Measurements from ENCODE around the gene MYO9B. TPM values are rescaled to one million over a fixed set of nuclear protein-coding genes. Genes with fewer than 3 reads are reported as not detected.

Gene MYO9B
- polyA plus RNA-seq, 3 donors from 2014 or later = 5.9 to 33.8 (median 6.0) TPM

GRCh38 chr19:17237747-17238706, 162.4 kb downstream of the MYO9B start:
- Mint-ChIP-seq H3K4me1 (peaks cover 7 to 10% of the 10 kb centered on the region in 2 donors), H3K27me3 (ENCODE audit: low read depth in 3 of 3) (peaks cover 0 to 7% (median 1%) of the 10 kb centered on the region in 3 donors), H3K36me3 (no peaks in the 10 kb centered on the region), H3K9me3 (no peaks in the 10 kb centered on the region), H3K27ac (no peak overlapping the region), H3K4me3 (peak overlapping the region in 1 of 5 donors; percentile 64)
- no peak for DNase-seq

GRCh38 chr19:17240062-17240752, 164.6 kb downstream of the MYO9B start:
- no peaks in the 10 kb centered on the region for H3K36me3 Mint-ChIP-seq
- no peaks in the 10 kb centered on the region for H3K9me3 Mint-ChIP-seq
- peaks cover under 1 to 4% of the 10 kb centered on the region in 2 donors for H3K4me1 Mint-ChIP-seq
- H3K4me3 Mint-ChIP-seq = no peak overlapping the region
- H3K27me3 Mint-ChIP-seq (ENCODE audit: low read depth in 3 of 3) = peaks cover 0 to 4% (median 0%) of the 10 kb centered on the region in 3 donors
- DNase-seq = no peak
- H3K27ac Mint-ChIP-seq = no peak overlapping the region

DNA sequence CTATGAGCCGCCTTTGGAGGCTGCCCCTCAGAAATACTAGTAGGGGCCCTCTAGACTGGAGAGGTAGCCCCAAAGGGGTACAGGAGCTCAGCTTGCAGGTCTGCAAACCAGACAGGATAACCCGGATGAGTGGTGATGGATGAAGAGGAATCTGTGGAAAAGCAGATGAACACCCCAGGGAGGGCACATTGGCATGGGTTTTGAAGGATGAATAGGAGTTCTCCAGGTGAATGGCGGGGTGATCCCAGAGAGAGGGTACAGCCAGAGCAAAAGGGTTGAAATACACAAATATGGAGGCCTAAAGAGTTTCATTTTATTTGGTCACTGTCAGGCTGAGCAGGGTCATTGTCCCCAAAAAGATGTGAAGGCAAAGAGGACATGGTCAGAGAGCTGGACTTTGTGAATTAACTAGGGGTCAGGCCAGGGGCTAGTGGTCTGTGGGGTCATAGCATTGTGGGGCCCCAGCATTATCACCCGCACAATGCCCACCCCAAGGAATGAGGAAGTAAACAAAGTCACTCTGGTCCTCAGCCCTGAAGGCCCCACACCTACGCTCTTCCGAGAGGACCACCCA, 165.3 kb downstream of the MYO9B start:
- H3K4me1 Mint-ChIP-seq = peaks cover 0 to 4% of the 10 kb centered on the region in 2 donors
- peak overlapping the region in 1 of 5 donors; percentile 28 for H3K4me3 Mint-ChIP-seq
- no peaks in the 10 kb centered on the region for H3K9me3 Mint-ChIP-seq
- H3K36me3 Mint-ChIP-seq = no peaks in the 10 kb centered on the region
- no peak overlapping the region for H3K27ac Mint-ChIP-seq
- H3K27me3 Mint-ChIP-seq (ENCODE audit: low read depth in 3 of 3) = peaks cover 0 to 4% (median 0%) of the 10 kb centered on the region in 3 donors
- no peak for DNase-seq

- Mint-ChIP-seq H3K4me3 (peak overlapping the region in 3 of 5 donors; percentile 0 to 58 (median 22)), H3K27ac (peak overlapping the region in 2 of 6 donors; percentile 18 to 31), H3K36me3 (no peaks in the 10 kb centered on the region)
Observed at GRCh38 chr19:17242431-17243208, 167.0 kb downstream of the MYO9B start.

DNA sequence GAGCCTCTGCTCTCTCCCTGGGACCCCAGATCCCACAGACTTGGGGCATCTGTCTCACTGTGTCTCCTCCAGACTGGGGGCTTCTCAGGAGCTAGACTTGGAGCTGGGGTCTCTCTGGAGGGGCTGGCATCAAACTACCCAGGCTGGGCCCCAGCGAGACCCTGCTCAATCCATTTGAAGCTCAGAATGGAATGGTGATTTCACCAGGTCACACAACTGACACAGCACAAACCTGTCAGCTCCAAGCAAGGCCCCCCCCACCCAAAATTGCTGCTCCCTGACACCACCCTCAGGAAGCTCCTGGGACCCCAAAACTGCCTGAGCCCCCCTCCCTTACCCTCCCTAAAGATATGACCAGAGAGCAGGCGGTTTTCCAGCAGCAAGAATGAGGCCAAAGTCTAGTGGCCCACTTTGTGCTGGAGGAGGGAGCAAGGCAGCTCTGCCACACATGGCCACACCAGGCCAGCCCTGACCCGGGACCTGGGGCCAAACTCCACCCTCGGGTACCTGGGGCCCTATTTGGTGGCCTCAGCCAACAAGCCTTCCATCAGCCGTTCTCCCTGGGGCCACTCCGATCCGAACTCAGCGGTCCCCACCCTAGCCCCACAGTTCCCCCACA, 167.7 kb downstream of the MYO9B start:
- Mint-ChIP-seq H3K4me3 (peak overlapping the region in 4 of 5 donors; percentile 38 to 64 (median 54)), H3K27ac (peak overlapping the region in 1 of 6 donors; percentile 31), H3K9me3 (no peaks in the 10 kb centered on the region), H3K36me3 (no peaks in the 10 kb centered on the region), H3K4me1 (peaks cover 0 to 10% of the 10 kb centered on the region in 2 donors), H3K27me3 (ENCODE audit: low read depth in 3 of 3) (peaks cover 2 to 8% (median 5%) of the 10 kb centered on the region in 3 donors)
- DNase-seq = no peak

More at GRCh38 chr19:17242431-17243208, 167.0 kb downstream of the MYO9B start:
- peaks cover 2 to 8% (median 3%) of the 10 kb centered on the region in 3 donors for H3K27me3 Mint-ChIP-seq (ENCODE audit: low read depth in 3 of 3)
- H3K9me3 Mint-ChIP-seq = no peaks in the 10 kb centered on the region
- DNase-seq = no peak
- peaks cover 0 to 10% of the 10 kb centered on the region in 2 donors for H3K4me1 Mint-ChIP-seq

DNA sequence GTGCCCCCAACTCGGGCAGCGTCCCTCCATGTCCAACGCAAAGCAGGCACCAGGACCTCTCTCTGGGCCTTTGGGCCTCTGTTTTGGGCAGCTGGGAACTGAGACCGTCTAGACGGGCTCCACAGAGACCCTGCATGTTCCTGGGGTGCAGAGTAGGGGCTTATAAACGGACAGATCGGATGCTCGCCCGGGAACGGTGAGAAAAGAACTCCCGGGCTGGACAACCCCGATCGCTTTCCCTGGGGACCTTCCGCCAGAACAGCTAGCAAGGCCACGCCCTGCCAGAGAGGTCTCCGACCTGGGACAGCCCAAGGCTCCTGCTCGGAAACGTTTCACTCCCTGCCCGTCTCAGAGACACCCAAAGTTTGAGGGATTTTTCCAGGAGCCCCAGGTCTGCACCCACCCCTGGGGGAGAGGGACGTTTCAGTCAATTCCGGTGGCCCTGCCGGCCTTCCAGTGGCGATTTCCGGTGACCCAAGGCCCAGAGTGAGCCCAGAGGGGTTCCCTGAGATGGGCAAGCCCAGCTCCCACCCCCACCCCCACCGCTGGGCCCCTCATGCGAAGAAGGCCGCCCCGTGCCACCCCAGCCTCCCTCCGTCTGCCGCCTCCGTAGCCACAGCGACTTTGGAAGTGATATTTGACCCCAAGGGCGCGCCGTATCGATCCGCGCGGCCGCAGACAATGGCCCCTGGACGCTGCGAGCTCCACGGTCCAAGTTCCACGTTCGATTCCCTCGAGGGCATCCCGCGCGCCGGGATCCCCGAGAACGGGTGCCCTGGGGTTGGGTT, 168.4 kb downstream of the MYO9B start:
- Mint-ChIP-seq H3K4me1 (peaks cover 0 to 10% of the 10 kb centered on the region in 2 donors), H3K27ac (no peak overlapping the region), H3K4me3 (peak overlapping the region; percentile 27 to 65 (median 62)), H3K36me3 (no peaks in the 10 kb centered on the region), H3K9me3 (no peaks in the 10 kb centered on the region), H3K27me3 (ENCODE audit: low read depth in 3 of 3) (peaks cover 2 to 8% (median 5%) of the 10 kb centered on the region in 3 donors)
- no peak for DNase-seq

- H3K27me3 Mint-ChIP-seq (ENCODE audit: low read depth in 3 of 3) = peaks cover 2 to 9% (median 5%) of the 10 kb centered on the region in 3 donors
- H3K4me3 Mint-ChIP-seq = peak overlapping the region; percentile 27 to 65 (median 58)
- no peak for DNase-seq
- peaks cover 0 to 10% of the 10 kb centered on the region in 2 donors for H3K4me1 Mint-ChIP-seq
- H3K27ac Mint-ChIP-seq = no peak overlapping the region
- H3K9me3 Mint-ChIP-seq = no peaks in the 10 kb centered on the region
- no peaks in the 10 kb centered on the region for H3K36me3 Mint-ChIP-seq
Observed at GRCh38 chr19:17244618-17245534, 169.3 kb downstream of the MYO9B start.

DNA sequence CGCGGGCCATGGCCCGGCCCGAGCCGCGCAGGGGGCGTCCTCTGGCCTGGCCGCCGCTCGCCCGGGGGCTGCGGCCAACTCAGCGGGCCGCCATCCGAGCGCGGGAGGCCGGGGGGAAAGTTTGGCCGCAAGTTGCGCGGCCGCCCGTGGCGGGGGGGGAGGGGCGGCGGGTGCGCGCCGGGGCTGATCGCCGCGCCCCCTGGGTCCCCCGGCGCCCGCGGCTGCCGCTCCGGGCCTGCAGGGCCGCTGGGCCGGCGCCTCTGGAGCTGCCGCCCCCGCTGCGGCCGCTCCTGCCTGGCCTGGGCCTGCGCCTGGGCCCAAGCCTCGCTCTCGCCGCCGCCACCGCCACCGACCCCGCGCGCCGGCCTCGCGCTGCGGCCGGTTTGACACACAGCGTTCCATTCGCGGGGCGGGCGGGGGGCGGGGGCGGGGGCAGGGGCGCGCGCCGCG, 170.0 kb downstream of the MYO9B start, which contains the start of gene NR2F6:
TSS of gene NR2F6 (minus strand) at position 385 of the 450 bp plus-strand sequence. CDS start 699 bp downstream, outside the sequence.
- peaks cover 2 to 9% (median 5%) of the 10 kb centered on the region in 3 donors for H3K27me3 Mint-ChIP-seq (ENCODE audit: low read depth in 3 of 3)
- H3K4me1 Mint-ChIP-seq = peaks cover 0 to 10% of the 10 kb centered on the region in 2 donors
- peak within 1 kb of the TSS; percentile 82 to 90 (median 86) for H3K4me3 Mint-ChIP-seq
- DNase-seq = no peak
- peak within 1 kb of the TSS in 4 of 6 donors; percentile 23 to 71 (median 56) for H3K27ac Mint-ChIP-seq
- no peaks in the 10 kb centered on the region for H3K36me3 Mint-ChIP-seq
- no peaks in the 10 kb centered on the region for H3K9me3 Mint-ChIP-seq

GRCh38 chr19:17246681-17247425, 171.3 kb downstream of the MYO9B start:
- peak overlapping the region in 1 of 6 donors; percentile 41 for H3K27ac Mint-ChIP-seq
- H3K4me3 Mint-ChIP-seq = peak overlapping the region; percentile 82 to 90 (median 86)
- no peaks in the 10 kb centered on the region for H3K9me3 Mint-ChIP-seq
- no peak for DNase-seq
- no peaks in the 10 kb centered on the region for H3K36me3 Mint-ChIP-seq
- peaks cover 2 to 9% (median 5%) of the 10 kb centered on the region in 3 donors for H3K27me3 Mint-ChIP-seq (ENCODE audit: low read depth in 3 of 3)
- H3K4me1 Mint-ChIP-seq = peaks cover 0 to 10% of the 10 kb centered on the region in 2 donors

DNA sequence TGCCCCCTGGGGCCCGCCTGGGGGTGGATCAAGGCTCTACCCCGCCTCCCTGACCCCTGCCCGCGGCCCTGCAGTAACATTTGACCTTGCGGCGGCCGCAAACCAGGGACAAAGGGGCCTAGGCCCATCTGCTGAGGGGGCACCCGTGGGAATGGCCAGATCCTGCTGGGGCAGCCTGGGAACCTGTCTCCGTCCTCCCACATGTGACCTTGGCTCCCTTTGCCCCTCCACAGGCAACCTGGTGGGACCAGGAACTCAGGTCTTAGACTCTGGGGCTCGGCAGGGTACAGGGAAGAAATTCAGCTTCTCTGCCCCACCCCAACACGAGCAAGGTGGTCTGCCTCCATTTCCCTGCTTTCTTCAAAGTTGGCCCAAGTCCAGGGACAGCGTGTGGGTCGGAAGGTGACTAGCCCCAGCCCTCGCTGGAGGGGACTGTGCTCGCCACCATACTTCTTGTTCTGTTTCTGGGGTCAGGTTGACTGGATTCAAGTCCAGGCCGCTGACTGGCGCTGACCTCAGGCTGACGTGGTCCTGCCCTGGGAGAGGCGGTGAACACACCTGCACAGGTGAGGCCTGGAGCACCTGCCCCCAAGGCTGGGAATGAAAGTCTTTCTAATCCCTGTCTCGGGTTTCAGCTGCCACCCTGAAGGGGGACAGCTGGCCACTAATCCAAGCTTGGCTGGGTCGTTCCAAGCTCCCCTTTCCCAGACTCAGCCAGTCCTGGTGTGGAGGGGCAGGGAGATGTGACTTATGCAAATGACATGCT, 172.6 kb downstream of the MYO9B start:
- Mint-ChIP-seq H3K27ac (no peak overlapping the region), H3K9me3 (no peaks in the 10 kb centered on the region), H3K4me1 (peaks cover 0 to 10% of the 10 kb centered on the region in 2 donors), H3K4me3 (peak overlapping the region in 3 of 5 donors; percentile 9 to 24 (median 10)), H3K27me3 (ENCODE audit: low read depth in 3 of 3) (peaks cover 4 to 9% (median 5%) of the 10 kb centered on the region in 3 donors), H3K36me3 (no peaks in the 10 kb centered on the region)
- DNase-seq = no peak

All from immature natural killer cell (primary cell).